GM18511 (cell line): ENCODE results near the gene STAC.
"Not testable (repeated sequence)": the region's sequence is repeated elsewhere in the genome, so short reads cannot be mapped to it uniquely, and the experiment has no call there.

Source experiments
- ATAC-seq: cut with Tn5 transposase; IDR thresholded peaks from one replicate; pipeline ENCODE4 v1.9.1; 2021; ENCODE audit warnings: mild to moderate bottlenecking, moderate library complexity; ENCODE audit not compliant: unreplicated experiment

STAC gene

DNA sequence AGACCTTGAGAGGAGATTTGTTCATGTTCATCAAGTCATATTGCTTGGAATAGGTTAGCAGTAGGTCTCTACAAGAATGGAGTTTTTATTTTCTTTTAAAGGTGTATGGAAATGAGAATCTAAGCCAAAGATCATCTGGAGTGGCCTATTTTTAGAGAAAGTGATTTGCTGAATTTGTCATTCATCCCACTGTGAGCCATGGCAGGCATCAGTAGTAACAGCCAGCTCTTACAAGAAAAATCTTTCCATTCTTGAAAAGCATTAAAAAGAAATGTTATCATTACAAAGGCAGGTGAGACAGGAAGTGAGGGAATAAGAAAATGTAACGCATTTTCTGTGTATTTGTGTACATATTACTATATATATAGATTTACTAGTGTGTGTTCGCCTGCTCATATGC, 29.6 kb downstream of the STAC start:
- no peak for ATAC-seq

DNA sequence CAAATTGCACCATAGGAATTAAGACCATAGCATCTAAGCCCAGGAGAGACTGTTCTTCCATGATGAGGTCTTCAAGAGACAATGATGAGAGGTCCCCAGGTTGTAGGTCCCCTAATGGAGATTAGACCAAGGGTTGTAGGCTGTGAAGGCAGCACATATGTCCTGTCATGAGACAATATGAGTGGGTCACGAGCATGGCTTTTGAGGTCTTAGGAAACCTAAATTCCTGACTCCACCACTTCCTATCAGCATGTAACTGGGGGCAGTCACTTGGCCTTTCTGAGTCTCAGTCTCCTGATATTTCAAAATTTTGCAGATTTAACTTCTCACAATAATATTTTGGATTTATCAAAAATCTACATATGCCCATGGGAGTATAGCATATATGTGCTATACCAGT, 31.3 kb downstream of the STAC start:
- ATAC-seq = no peak

DNA sequence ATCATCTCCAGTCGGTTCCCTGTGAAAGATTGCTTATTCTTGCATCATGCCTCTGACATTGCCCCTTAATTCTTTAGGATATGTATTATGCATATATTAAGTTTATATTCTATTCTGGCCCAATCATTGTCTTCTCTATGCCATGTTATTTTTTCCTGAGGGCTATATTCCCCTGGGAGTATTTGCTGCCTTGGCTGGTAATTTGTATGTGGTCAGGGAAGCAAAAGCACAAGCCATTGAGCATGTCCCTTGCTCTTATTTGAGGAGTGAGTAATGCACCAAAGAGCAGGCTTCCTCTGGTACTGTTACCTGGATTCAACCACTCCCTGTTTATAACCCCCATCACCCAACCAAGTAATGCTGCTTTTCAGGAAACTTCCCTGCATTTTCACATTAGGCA, 36.3 kb downstream of the STAC start:
- ATAC-seq = no peak

DNA sequence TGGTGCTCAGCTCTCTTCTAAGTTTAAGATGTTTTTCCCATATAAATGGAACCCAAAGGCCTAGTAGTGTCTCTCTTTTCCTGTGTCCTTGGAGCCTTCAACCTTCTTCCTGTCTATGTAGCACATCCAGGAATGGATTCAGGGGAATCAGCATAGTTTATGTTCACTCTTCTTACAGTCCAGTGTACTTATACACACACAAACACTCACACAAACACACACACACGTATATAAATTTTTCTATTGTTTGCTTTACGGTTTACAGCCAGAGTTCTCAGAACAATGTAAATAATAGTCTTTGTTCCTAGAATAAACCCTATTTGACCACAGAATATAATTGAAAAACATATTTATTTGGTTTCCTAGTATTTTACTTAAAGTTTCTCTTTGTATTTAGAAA, 36.9 kb downstream of the STAC start:
- ATAC-seq = no peak

DNA sequence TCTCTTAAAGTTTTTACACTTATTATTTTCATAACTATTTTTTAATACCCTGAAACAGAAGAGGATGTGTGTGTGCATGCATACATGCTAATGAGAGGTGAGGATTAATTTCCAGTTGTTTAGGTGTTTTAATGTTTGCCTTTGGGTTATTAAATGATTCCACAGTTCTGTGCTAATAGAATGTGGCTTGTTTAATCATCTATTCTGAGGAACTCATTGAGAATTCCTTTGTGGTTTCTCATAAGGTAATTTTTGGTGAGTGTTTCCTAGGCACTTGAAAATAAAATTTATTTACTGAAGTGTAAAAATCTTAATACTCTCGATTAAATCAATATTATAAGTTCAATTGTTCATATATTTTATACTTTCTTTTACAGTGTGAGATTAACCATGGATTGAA, 38.0 kb downstream of the STAC start:
- ATAC-seq = no peak

DNA sequence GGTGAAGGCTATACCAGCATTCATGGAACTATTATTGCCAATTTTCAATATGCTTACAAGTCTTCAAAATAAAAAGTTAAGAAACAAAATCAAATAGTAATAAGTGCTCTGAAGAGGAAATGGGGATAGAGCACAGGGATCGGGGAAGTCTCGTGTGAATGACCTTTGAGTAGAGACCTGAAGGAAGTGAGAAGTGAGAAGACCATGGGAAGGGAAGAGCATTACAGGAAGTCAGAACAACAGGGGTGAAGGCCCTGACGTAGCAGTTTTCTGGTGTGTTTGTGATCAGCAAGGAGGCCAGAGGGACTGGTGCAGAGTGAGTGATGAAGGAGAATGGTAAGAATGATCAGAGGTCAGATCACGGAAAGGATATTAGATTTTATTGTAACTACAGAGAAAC, 48.1 kb downstream of the STAC start:
- ATAC-seq = no peak

DNA sequence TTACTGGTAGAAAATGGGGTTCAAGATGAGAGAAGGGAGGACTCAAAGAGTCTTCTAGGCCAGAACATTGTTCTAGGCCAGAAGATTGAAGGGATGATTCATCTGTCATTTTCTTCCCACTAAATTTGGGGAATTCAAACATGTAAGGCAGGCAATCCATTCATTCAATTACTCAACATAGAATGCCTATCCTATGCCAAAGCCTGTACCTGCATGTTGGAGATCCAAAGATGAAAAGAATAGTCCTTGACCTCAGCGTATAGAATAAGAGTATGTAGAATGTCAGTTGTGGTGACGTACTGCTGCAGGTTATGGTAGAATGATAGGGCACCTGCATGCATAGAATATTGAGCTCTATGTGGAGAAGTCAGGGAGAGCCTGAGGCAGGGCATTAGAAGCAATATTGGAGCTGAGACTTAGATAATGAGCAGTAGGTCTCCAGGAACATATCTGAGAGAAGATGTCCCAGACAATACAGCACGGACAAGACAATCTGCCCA, 49.7 kb downstream of the STAC start:
- no peak for ATAC-seq

DNA sequence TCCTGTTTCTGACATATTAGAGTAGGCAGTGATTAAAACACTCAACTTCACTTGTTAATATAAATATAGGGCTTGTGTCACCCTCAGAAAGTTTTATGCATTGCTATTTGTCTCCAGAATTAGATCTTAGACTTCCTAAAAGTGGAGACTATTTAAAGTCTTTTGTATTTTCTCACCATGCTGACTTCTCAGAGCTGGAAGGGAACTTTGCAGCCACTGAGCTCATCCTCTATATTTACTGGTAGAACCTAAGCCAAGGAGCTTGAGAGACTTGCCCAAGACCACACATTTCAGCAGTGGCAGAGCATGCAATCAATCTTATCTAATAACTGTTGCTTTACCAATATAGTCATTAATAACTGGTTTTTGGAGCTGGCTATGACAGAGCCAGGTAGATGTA, 53.2 kb downstream of the STAC start:
- no peak for ATAC-seq

DNA sequence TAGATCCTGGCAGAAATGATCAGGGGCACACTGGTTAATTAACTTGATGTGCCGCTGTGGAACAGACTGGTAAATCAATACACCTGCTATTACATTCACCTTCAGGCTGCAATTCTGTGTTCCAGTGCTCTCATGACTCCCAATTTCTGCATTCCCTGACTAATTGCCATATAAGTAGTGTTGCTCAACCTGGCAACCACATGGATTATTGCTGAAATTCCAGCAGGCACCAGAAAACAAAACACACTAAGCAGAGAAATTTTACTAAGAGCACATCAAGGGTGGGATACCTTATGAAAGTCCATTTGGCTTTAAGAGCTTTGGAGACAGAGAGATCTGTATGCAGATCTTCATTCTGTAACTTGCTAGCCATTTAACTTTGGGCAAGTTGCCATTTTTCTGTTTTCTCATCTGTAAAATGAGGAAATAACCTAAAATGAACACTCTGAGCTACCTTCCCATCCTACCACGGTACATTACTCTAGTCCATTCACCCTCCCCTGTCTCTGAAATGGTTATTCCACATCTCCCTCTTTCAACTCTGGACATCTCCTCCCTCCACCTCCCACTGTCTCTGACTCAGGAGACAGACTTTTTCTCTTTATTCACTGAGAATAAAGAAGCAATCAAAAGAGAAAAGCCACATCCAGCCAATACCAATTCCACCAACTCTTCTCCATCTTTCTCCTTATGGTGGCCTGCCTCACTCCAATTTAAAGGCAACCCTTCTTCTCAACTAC, 54.6 kb downstream of the STAC start:
- ATAC-seq = no peak

DNA sequence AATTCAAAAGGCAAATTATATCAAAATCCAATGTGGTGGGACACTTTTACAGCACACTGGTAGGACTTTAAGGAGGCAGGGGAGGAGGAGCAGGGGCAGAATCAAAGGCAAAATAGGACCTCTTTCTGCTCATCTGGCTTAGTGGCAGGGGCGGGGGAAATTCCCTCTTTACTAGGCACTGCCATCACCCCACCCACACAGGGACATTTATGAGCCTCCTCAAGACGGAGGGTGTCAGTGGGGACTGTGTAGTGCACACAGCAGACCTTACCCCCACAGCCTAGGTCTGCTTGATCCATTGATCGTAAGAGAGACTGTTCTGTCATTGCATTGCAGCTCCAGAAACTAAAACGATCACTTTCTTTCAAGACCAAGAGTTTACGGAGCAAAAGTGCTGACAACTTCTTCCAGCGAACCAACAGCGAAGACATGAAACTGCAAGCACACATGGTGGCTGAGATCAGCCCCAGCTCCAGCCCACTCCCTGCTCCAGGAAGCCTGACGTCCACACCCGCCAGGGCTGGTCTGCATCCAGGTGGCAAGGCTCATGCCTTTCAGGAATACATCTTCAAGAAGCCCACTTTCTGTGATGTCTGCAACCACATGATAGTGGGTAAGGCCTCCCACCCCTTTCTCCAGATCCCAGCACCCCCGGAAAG, 62.9 kb downstream of the STAC start:
- no peak for ATAC-seq

DNA sequence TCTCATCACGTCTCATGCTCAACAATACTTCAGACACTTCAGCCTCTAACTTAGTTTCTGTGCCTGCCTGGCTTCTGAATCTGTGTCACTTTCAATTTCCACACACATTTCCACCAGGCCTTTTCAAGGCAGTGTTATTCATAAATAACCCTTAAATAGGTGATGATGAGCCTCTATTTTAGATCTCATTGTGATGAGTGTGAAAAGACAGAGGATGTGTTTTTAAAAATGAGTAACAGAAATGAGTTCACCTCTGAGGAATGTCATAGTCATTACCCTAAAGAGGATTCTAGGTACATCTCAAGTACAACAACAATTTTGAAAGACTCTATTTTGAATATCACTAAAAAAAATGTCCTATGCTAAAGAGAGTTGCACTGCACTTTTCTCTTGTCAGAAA, 64.6 kb downstream of the STAC start:
- ATAC-seq = no peak

DNA sequence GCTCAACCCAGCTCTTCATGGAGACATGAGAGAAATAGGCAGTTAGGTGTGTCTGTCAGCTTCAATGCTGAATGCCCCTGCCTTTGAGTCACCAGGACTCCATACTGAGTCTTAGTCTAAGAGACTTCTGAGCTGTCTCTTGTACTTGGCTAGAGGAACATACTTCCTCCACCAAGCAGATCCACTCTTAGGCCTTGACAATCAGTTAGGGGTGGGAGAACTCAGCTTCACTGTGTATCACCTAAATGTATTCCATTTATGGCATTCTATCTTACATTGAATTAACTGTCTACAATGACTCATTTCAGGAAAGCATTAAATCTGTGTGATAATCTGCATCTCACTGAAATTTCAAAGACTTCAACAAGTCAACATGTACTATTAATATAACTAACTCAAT, 66.0 kb downstream of the STAC start:
- no peak for ATAC-seq

DNA sequence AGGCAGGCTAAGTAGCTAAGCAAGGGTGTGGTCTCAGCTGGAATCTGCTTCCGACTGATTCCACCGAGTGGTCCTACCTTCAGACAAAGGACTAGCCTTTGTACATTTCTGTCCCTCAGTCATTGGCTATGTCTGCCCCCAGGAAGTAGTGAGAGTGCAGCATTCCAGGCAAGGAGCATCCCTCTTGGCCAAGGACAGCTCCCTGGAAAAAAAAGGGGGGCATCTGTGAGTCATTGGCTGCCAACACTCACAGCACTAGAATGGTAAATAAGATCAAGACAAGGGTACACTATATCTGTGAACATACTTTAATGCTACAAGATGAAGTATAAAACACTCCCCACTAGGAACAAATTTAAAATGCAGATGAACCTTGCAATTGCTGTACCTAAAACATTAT, 66.8 kb downstream of the STAC start:
- ATAC-seq = no peak

DNA sequence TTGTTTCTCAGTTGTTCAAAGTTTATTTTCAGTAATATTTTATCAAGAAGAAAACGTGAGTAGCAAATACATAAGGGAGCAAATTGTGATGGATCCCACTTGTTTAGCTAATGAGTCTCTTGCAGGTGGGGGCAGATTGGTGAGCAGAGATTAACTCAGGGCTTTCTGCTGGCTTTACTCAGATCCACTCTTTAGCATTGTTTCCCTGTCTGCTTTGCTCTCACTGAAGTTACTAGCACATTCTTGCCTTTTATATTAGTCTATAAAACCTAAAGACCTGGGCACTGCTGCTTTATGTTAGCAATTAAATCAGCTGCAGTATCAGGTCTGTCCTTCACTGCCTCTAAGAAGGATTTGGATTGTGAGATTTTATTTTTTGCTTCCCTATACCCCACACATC, 71.5 kb downstream of the STAC start:
- no peak for ATAC-seq

DNA sequence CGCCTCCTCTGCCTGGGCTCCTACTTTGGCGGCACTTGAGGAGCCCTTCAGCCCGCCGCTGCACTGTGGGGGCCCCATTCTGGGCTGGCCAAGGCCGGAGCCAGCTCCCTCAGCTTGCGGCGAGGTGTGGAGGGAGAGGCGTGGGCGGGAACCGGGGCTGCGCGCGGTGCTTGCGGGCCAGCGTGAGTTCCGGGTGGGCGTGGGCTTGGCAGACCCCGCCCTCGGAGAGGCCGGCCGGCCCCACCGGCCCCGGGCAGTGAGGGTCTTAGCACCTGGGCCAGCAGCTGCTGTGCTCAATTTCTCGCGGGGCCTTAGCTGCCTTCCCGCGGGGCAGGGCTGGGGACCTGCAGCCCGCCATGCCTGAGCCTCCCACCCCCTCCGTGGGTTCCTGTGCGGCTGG, 72.9 kb downstream of the STAC start:
- not testable (repeated sequence) for ATAC-seq

DNA sequence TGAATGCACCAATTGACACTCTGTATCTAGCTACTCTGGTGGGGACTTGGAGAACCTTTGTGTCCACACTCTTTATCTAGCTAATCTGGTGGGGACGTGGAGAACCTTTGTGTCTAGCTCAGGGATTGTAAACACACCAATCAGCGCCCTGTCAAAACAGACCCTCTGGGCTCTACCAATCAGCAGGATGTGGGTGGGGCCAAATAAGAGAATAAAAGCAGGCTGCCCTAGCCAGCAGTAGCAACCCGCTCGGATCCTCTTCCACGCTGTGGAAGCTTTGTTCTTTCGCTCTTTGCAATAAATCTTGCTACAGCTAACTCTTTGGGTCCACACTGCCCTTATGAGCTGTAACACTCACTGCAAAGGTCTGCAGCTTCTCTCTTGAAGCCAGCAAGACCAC, 73.6 kb downstream of the STAC start:
- ATAC-seq = not testable (repeated sequence)

DNA sequence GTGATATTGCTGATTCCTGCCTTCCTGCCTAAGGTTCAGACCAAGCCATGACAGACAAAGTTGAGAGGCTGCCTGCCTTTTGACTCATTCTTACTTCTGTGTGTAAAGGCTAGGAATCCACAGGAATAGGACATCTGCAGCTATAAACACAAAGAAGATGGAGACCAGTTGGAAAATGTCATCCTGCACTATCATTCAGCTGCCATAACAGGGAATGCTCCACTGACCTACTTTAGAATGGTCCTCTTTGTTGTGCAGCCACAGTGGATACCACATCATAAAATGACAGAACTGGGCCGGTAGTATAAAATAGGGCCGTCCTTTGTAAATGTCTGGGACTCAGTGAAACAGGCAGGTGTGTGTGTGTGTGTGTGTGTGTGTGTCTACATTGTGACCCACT, 75.1 kb downstream of the STAC start:
- ATAC-seq = no peak

DNA sequence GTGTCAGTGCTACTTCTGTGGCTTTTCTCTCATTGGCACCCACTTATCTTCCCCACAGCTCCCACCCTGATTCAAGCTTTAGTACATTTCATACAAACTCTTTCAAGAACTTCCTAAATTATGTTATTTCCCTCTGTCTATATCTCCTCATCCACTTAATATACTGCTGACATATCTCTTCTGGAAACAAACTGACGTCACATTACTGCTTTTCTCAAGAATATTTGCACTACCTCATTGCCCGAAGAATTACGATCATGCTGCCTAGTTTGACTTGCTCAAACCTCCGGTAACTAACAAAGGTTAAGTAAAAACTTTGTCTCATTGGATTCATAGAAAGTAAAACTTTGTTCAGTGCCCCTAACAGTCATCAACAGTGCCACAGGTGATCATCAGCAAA, 76.5 kb downstream of the STAC start:
- ATAC-seq = no peak

DNA sequence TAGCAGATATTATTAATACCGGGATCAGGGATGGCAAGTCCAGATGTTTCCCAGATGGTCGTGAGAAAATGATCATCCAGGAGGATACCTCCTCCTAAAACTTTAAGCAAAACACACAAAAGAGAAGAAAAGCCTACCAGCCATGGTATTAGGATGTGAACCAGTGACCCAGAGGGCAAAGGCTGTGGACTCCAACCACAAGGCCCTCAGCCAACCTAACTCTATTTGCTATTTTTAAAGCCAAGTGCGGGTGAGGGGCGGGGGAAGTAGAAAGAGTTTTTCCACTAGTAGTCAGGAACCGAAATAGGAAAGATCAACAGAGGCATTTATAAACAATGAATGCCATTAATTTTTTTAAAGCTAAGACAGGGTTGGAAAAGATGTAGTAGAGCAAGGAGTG, 77.4 kb downstream of the STAC start:
- no peak for ATAC-seq

DNA sequence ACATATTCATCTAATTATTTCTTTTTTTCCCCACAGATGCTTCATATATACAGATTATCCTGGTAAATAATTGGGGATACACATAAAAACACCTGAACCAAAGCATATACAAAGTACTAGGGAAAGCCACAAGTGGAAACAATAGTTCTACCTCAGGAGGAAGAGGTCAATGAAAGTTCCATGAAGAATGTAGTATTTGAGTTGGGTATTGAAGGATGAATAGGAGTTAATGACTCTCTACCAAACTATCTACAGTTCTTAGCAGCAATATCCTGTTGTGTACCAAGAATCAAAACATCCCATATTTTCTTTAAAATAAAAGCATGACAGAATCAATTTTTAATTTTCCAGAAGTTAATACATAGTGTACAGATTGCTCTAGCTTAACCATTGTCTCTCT, 78.9 kb downstream of the STAC start:
- no peak for ATAC-seq

DNA sequence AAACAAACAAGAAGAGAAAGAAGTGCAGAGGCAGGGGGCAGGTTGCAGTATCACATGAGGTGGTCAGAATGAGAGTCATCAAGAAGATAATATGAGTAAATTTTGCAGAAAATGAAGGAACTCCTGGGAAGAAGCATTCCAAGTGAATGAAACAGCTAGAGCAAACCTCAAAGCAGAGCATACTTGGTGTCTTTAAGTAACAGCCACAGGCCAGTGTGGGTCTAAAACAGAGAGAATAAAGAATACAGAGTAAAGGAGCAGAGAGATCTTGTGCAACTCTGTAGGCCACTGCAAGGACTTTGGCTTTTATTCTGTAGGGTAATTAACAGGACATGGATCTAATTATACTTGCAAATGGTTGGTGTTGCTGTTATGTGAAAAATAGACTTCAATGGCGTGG, 81.3 kb downstream of the STAC start:
- no peak for ATAC-seq

DNA sequence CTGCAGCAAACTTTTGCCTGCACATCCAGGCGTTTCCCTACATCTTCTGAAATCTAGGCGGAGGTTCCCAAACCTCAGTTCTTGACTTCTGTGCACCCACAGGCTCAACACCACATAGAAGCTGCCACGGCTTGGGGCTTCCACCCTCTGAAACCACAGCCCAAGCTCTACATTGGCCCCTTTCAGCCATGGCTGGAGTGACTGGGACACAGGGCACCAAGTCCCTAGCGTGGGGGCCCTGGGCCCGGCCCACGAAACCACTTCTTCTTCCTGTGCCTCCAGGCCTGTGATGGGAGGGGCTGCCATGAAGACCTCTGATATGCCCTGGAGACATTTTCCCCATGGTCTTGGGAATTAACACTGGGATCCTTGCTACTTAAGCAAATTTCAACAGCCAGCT, 91.7 kb downstream of the STAC start:
- not testable (repeated sequence) for ATAC-seq

DNA sequence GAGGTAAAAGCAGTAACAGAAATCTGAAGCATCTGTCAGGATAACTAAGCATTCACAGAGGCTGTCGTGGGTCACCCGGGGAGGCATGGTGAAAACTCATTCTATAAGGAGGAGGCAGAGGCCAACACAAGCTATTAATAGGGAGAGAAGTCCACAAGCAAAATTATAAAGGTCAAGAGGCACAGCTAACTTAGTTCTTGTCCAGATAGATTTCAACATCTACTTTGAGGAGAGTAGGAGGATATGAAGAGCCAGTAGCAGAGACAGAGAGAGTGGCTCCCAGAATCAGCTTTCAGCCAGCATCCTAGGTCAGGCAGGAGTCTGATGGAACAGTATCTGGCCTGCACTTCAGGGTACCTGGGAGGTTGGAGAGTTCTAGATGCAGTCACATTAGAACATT, 95.3 kb downstream of the STAC start:
- ATAC-seq = no peak
